CD4-positive, alpha-beta T cell treated with Interleukin-15 for 4 hours (primary cell): ENCODE results near the gene ZNF560.

Experiments used
- DNase-seq: peaks from one replicate; pipeline ENCODE4 v3.0.0-alpha.2; 2020; ENCODE audit warnings: low spot score

ZNF560 gene

GRCh38 chr19:9435279-9436268 is 62.8 kb downstream of the ZNF560 start, which contains the start of gene ZNF266:
Gene ZNF266 (minus strand): TSS chr19:9435573. CDS start chr19:9420089, 15,484 bp downstream.
- peak; percentile 91 for DNase-seq

DNA sequence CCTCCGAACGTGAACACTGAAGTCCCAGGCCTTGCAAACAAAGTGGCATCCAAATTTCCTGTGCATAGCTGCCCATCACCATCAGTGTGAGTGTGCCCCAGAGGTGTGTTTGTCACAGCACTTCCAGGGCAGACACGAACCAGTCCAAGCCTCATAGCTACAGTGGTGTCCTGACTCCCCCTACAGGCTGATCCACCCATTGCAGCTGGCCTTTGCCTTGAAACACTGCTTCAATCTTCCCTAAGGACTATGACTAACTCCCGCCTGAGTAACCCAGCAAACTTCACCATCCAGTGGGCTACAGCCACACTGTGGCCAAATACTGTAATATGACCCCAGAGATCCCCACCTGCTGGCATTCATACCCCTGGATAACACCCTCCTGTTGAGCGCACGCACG is 66.9 kb downstream of the ZNF560 start:
- DNase-seq: peak; percentile 20

DNA sequence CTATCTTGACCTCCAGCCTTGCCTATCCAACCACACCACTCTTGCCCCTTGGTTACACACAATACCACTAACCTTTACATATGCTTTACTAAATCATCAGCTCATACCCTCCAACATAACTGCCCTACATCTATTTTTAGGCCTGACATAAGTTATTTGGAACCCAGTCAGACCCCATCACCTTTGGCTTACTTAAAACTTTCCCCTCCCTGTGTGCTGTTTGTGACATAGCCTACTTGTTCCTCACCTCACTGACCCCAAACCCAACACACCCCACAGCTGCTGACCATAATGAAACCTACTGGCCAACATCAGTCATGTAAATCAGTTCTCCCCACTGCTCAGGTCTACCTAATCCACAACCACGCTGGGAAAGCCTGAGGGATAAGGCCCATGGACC is 68.0 kb downstream of the ZNF560 start:
- no peak for DNase-seq

DNA sequence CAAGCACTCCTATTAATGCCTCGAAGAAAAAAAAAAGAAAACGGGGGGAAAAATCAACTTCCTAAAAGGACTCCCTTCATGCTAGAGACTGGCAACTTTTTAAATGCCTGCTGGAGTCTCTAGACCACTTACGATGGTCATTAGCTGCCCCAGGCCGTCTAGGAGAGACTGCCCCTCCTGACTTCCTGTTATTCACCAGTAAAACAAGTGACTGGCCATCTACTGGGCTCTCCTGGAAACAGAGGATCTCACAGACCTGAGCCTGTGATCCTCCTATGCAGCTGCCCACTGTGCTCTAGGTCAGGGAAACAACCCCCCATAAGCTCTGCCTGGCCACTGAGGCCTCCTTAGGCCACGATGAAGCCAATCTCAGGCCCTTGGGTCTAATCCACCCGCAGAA is 70.5 kb downstream of the ZNF560 start:
- no peak for DNase-seq
